Coronary artery (tissue), 2 donors: ENCODE data around the gene CNPY4.

Experiments
- DNase-seq: peaks from one replicate; pipeline ENCODE4 v3.0.0-alpha.2; 2017; ENCODE audit warnings: low spot score
- H3K27ac ChIP-seq, 2 donors: fragments of 200-600 bp; sonication (generic); one replicate each; pipeline ENCODE4 v1.5.1; 2016 to 2019
- H3K4me3 ChIP-seq: fragments of 200-600 bp; sonication (generic); 2 replicates; pipeline ENCODE4 v1.5.1; 2016; ENCODE audit warnings: mild to moderate bottlenecking, moderate library complexity
- CTCF ChIP-seq: fragments of 200-600 bp; sonication (generic); IDR thresholded peaks from one replicate; pipeline ENCODE4 v1.5.1; 2019; ENCODE audit warnings: antibody characterized with exemption

Gene CNPY4

GRCh38 chr7:100119072-100119969 is at the start of gene CNPY4, which contains the start of gene TAF6:
Gene CNPY4 (plus strand): TSS chr7:100119634. CDS start chr7:100119745, 111 bp downstream.
Gene TAF6 (minus strand): TSS chr7:100119358. CDS start chr7:100114209, 5,149 bp downstream.
- Histone ChIP-seq H3K27ac (peak within 1 kb of the TSS; percentile 85 to 91), H3K4me3 (peak within 1 kb of the TSS; percentile 98)
- DNase-seq = peak; percentile 94
- TF ChIP-seq CTCF = no peak

- Histone ChIP-seq H3K27ac (no peak overlapping the region), H3K4me3 (no peak overlapping the region)
- TF ChIP-seq CTCF = no peak
- DNase-seq = no peak
These were observed 49.4 kb upstream of the CNPY4 start for GRCh38 chr7:100069991-100070390.

GRCh38 chr7:100071018-100071723 is 48.3 kb upstream of the CNPY4 start:
- H3K4me3 ChIP-seq = peak overlapping the region; percentile 1
- TF ChIP-seq CTCF = no peak
- no peak overlapping the region for H3K27ac ChIP-seq
- DNase-seq = no peak

GRCh38 chr7:100072462-100072861 is 47.0 kb upstream of the CNPY4 start:
- TF ChIP-seq CTCF = no peak
- no peak overlapping the region for H3K4me3 ChIP-seq
- DNase-seq = no peak
- no peak overlapping the region for H3K27ac ChIP-seq

GRCh38 chr7:100074841-100075240 is 44.6 kb upstream of the CNPY4 start:
- no peak for DNase-seq
- H3K4me3 ChIP-seq = no peak overlapping the region
- TF ChIP-seq CTCF = no peak
- no peak overlapping the region for H3K27ac ChIP-seq

GRCh38 chr7:100075418-100075817 is 44.0 kb upstream of the CNPY4 start:
- TF ChIP-seq CTCF = no peak
- H3K27ac ChIP-seq = no peak overlapping the region

More at GRCh38 chr7:100075418-100075817, 44.0 kb upstream of the CNPY4 start:
- no peak overlapping the region for H3K4me3 ChIP-seq
- DNase-seq = no peak
